ENCODE measurements around the gene TMC8. TPM values are rescaled to one million over a fixed set of nuclear protein-coding genes. Genes with fewer than 3 reads are reported as not detected.
A peak's percentile ranks its signal among the peaks of the same experiment; 100 is the strongest.

TMC8 gene
- total and polyA plus RNA-seq, 2 of the 8 experiments (the other 6 are each of a cell fraction or from before 2014, with no cell fraction given) = 1.00 to 2.8 TPM

- TF ChIP-seq BRCA1 (IDR thresholded peaks at IDR 0.05; ENCODE audit: low read depth, low read length) (no peak), JUND (IDR thresholded peaks at IDR 0.05; ENCODE audit: low read length) (no peak), SP1 (IDR thresholded peaks at IDR 0.05; ENCODE audit: low read depth, low read length) (peak; percentile 17; the same call in 1 of the 2 replicates), TAF1 (IDR thresholded peaks at IDR 0.05; ENCODE audit: low read depth, low read length) (peak; percentile 50; the same call in 1 of the 2 replicates), KDM5A (IDR thresholded peaks at IDR 0.05; ENCODE audit: low read length) (no peak), ASH2L (IDR thresholded peaks at IDR 0.05; ENCODE audit: low read length) (peak; percentile 14), SIN3A (conservative IDR thresholded peaks at IDR 0.05 in 1 of 2, IDR thresholded peaks at IDR 0.05 in 1 of 2; ENCODE audit: low read depth in 1 of 2, low read length in 2 of 2) (0 out of 4 replicates have a peak, but pooled peaks of 1 of the 2 experiments have one; percentile 20), CHD2 (IDR thresholded peaks at IDR 0.05; ENCODE audit: low read length) (peak; percentile 68), ATF2 (IDR thresholded peaks at IDR 0.05; ENCODE audit: low read length) (no peak), CBX8 (IDR thresholded peaks at IDR 0.05; ENCODE audit: borderline replicate concordance, low read depth, low read length) (no peak), BACH1 (IDR thresholded peaks at IDR 0.05; ENCODE audit: low read length) (no peak), KDM4A (IDR thresholded peaks at IDR 0.05; ENCODE audit: low read depth, low read length, severe bottlenecking) (peak; percentile 84), CHD1 (IDR thresholded peaks at IDR 0.05; ENCODE audit: low read depth, low read length) (no peak), RBBP5 (IDR thresholded peaks at IDR 0.05; ENCODE audit: borderline replicate concordance, low read depth, low read length) (0 out of 2 replicates have a peak, but pooled peaks have one; percentile 31), YY1 (IDR thresholded peaks at IDR 0.05; ENCODE audit: low read depth, low read length) (peak; percentile 47; the same call in 1 of the 2 replicates), RNF2 (IDR thresholded peaks at IDR 0.05; ENCODE audit: borderline replicate concordance, low read depth, low read length, missing control alignments, poor library complexity, severe bottlenecking) (no peak), GABPA (IDR thresholded peaks at IDR 0.05; ENCODE audit: borderline replicate concordance, insufficient read depth, low read length) (0 out of 2 replicates have a peak, but pooled peaks have one; percentile 38)
Observed at GRCh38 chr17:78168242-78168902, 37.8 kb downstream of the TMC8 start, which contains the start of gene SYNGR2 (continued).

All from H1 (cell line).